ENCODE measurements around the gene CHRM2.

- TF ChIP-seq CTCF (IDR thresholded peaks at IDR 0.05), result no peak
- no peak for TF ChIP-seq POLR2A (IDR thresholded peaks at IDR 0.05)
Observed at GRCh38 chr7:136859803-136860202, 8.6 kb upstream of the CHRM2 start.

All from tibial nerve (tissue), 3 donors.